Aorta (tissue), 5 donors: ENCODE data around the gene ATP10A. TPM values are rescaled to one million over a fixed set of nuclear protein-coding genes. Genes with fewer than 3 reads are reported as not detected.

Experiments used
- ATAC-seq: fragments of 200-7000 bp; cut with Tn5 transposase; one replicate; pipeline ENCODE4 v1.9.1; 2022; ENCODE audit warnings: moderate library complexity; ENCODE audit not compliant: low FRiP score
- DNase-seq, 2 donors: peaks; one replicate each; pipeline ENCODE4 v3.0.0-alpha.2; 2020
- H3K27ac ChIP-seq, 2 donors: one replicate each; pipeline ENCODE4 v1.5.1; 2013; ENCODE audit warnings: low read length in 2 of 2, mild to moderate bottlenecking in 2 of 2, moderate library complexity in 2 of 2, control low read depth in 1 of 2, inconsistent platforms in 1 of 2, low read depth in 1 of 2
- H3K27me3 ChIP-seq, 2 donors: one replicate each; pipeline ENCODE4 v1.6.1; 2013; ENCODE audit warnings: control low read depth in 1 of 2, low read length in 1 of 2, mild to moderate bottlenecking in 1 of 2, moderate library complexity in 1 of 2; ENCODE audit not compliant: insufficient read depth in 2 of 2, control insufficient read depth in 1 of 2
- H3K36me3 ChIP-seq, 2 donors: one replicate each; pipeline ENCODE4 v1.6.1; 2013; ENCODE audit warnings: control low read depth in 1 of 2, low read length in 1 of 2, mild to moderate bottlenecking in 1 of 2; ENCODE audit not compliant: insufficient read depth in 2 of 2, control insufficient read depth in 1 of 2
- H3K4me1 ChIP-seq, 2 donors: one replicate each; pipeline ENCODE4 v1.6.1; 2013; ENCODE audit warnings: low read length in 2 of 2, control low read depth in 1 of 2, mild to moderate bottlenecking in 1 of 2, moderate library complexity in 1 of 2; ENCODE audit not compliant: insufficient read depth in 2 of 2, control insufficient read depth in 1 of 2
- H3K4me3 ChIP-seq, 2 donors: one replicate each; pipeline ENCODE4 v1.5.1; 2013; ENCODE audit warnings: low read length in 2 of 2, control low read depth in 1 of 2, mild to moderate bottlenecking in 1 of 2
- H3K9me3 ChIP-seq: one replicate; pipeline ENCODE4 v1.6.1; 2013; ENCODE audit warnings: mild to moderate bottlenecking, low read length; ENCODE audit not compliant: control insufficient read depth
- WGBS, 2 donors: extraction: QIAGEN DNeasy Blood & Tissue Kit; methylation state at CpG; one replicate each; pipeline ENCODE4 v1.1.7; 2013; 5-methylcytosine and 5-hydroxymethylcytosine counted together
- intact Hi-C, 2 donors: fragments of 100-400 bp; cut with DNase I; formaldehyde crosslinking; loops; one replicate each; pipeline versions ENCODE4 v1.14.2 to v1.15.0; 2022
- polyA plus RNA-seq, 2 donors: library from polyadenylated mRNA; stranded (reverse); fragments of 200-250 nt; gene quantifications; one replicate each; pipeline ENCODE4 v1.2.3, GENCODE V29; 2013
- total RNA-seq, 2 donors: library from RNA; stranded (reverse); fragmentation: NEBNext Ultra II Directional; extraction: Animal tissue kit (Norgen Biotek cat#: 25700); gene quantifications; one replicate each; pipeline ENCODE4 v1.2.1, GENCODE V29; 2021
- donor health status: healthy with polysubstance abuse.
- donor health status: Bipolar disorder and iron deficiency.
- donor health status: DM: no; HTN: no; CAD: no.
- donor health status: DM: no; HTN: no; CAD: no.
- donor health status: DM: yes; HTN: yes; CAD: no.

ATP10A gene
- total and polyA plus RNA-seq, 4 donors = 3.6 to 55.0 (median 22.2) TPM

- intact Hi-C loops = no loop called here
- WGBS, 2 donors = 90 to 91% methylated on average over 25 of the region's 25 CpGs
- DNase-seq = peak in 1 of 2 donors; percentile 57
- no peak overlapping the region for H3K27ac ChIP-seq
- no peaks in the 10 kb centered on the region for H3K9me3 ChIP-seq
- H3K36me3 ChIP-seq = peaks cover 0 to 7% of the 10 kb centered on the region in 2 donors
- no peaks in the 10 kb centered on the region for H3K27me3 ChIP-seq
- no peak for ATAC-seq
- no peaks in the 10 kb centered on the region for H3K4me1 ChIP-seq
- H3K4me3 ChIP-seq = no peak overlapping the region
These were observed 183.0 kb downstream of the ATP10A start for GRCh38 chr15:25679964-25680685.

- Histone ChIP-seq H3K4me1 (no peaks in the 10 kb centered on the region), H3K4me3 (no peak overlapping the region), H3K27ac (peak overlapping the region in 1 of 2 donors; percentile 10), H3K36me3 (peaks cover 0 to 7% of the 10 kb centered on the region in 2 donors), H3K9me3 (no peaks in the 10 kb centered on the region), H3K27me3 (no peaks in the 10 kb centered on the region)
- intact Hi-C loops = no loop called here
- 84 to 85% methylated on average over 11 of the region's 11 CpGs for WGBS, 2 donors
- ATAC-seq (no peak), DNase-seq (peak in 1 of 2 donors; percentile 67)
These were observed 183.6 kb downstream of the ATP10A start for GRCh38 chr15:25679492-25679891.

GRCh38 chr15:25678500-25678855 lies 184.6 kb downstream of the ATP10A start:
- Histone ChIP-seq H3K4me1 (peaks cover 0 to 3% of the 10 kb centered on the region in 2 donors), H3K36me3 (peaks cover 0 to 7% of the 10 kb centered on the region in 2 donors), H3K4me3 (no peak overlapping the region), H3K9me3 (no peaks in the 10 kb centered on the region), H3K27me3 (no peaks in the 10 kb centered on the region), H3K27ac (peak overlapping the region; percentile 8 to 82)
- ATAC-seq (no peak), DNase-seq (no peak)
- WGBS, 2 donors = 82 to 85% methylated on average over 7 of the region's 7 CpGs
- intact Hi-C loops = no loop called here

- no peaks in the 10 kb centered on the region for H3K9me3 ChIP-seq
- peak overlapping the region; percentile 8 to 82 for H3K27ac ChIP-seq
- intact Hi-C loops = no loop called here
- H3K27me3 ChIP-seq = no peaks in the 10 kb centered on the region
- peaks cover 0 to 7% of the 10 kb centered on the region in 2 donors for H3K36me3 ChIP-seq
- no peak overlapping the region for H3K4me3 ChIP-seq
- WGBS, 2 donors = 29 to 30% methylated on average over 9 of the region's 9 CpGs
- peaks cover 0 to 3% of the 10 kb centered on the region in 2 donors for H3K4me1 ChIP-seq
- DNase-seq = peak in 1 of 2 donors; percentile 51
- peak; percentile 19 for ATAC-seq
These were observed 185.2 kb downstream of the ATP10A start for GRCh38 chr15:25677719-25678499.

- DNase-seq (peak in 1 of 2 donors; percentile 61), ATAC-seq (no peak)
- intact Hi-C loops = no loop called here
- Histone ChIP-seq H3K27me3 (no peaks in the 10 kb centered on the region), H3K9me3 (no peaks in the 10 kb centered on the region), H3K4me3 (no peak overlapping the region), H3K4me1 (peaks cover 2 to 3% of the 10 kb centered on the region in 2 donors), H3K27ac (peak overlapping the region in 1 of 2 donors; percentile 48), H3K36me3 (peaks cover 0 to 7% of the 10 kb centered on the region in 2 donors)
- 66 to 74% methylated on average over 8 of the region's 8 CpGs for WGBS, 2 donors
These were observed 187.1 kb downstream of the ATP10A start for GRCh38 chr15:25676070-25676469.

GRCh38 chr15:25675396-25675795 lies 187.7 kb downstream of the ATP10A start:
- peak overlapping the region; percentile 48 to 88 for H3K27ac ChIP-seq
- no peaks in the 10 kb centered on the region for H3K27me3 ChIP-seq
- H3K4me1 ChIP-seq = peaks cover 2 to 3% of the 10 kb centered on the region in 2 donors
- no peak overlapping the region for H3K4me3 ChIP-seq
- WGBS, 2 donors = 65 to 73% methylated on average over 8 of the region's 8 CpGs
- ATAC-seq (no peak), DNase-seq (no peak)
- peaks cover 0 to 6% of the 10 kb centered on the region in 2 donors for H3K36me3 ChIP-seq
- H3K9me3 ChIP-seq = no peaks in the 10 kb centered on the region
- intact Hi-C loops = no loop called here

- Histone ChIP-seq H3K27ac (peak overlapping the region; percentile 78 to 88), H3K4me3 (no peak overlapping the region), H3K9me3 (no peaks in the 10 kb centered on the region), H3K4me1 (peaks cover 2 to 3% of the 10 kb centered on the region in 2 donors), H3K27me3 (no peaks in the 10 kb centered on the region), H3K36me3 (peaks cover 0 to 4% of the 10 kb centered on the region in 2 donors)
- intact Hi-C loops = loop anchor here (5.0 kb wide), 3 partner anchors 78 to 187 kb away; partner anchors contain the start of gene ATP10A (in 1 of the 2)
- DNase-seq (peak; percentile 72 to 88), ATAC-seq (peak; percentile 80)
- WGBS, 2 donors = 7 to 11% methylated on average over 12 of the region's 12 CpGs
These were observed 188.2 kb downstream of the ATP10A start for GRCh38 chr15:25674913-25675312.

- peaks cover 2 to 3% of the 10 kb centered on the region in 2 donors for H3K4me1 ChIP-seq
- DNase-seq (no peak), ATAC-seq (no peak)
- no peaks in the 10 kb centered on the region for H3K9me3 ChIP-seq
- 94 to 95% methylated on average over 8 of the region's 8 CpGs for WGBS, 2 donors
- no peaks in the 10 kb centered on the region for H3K36me3 ChIP-seq
- no peak overlapping the region for H3K4me3 ChIP-seq
- intact Hi-C loops = loop anchor here (5.0 kb wide), 3 partner anchors 77 to 188 kb away; partner anchors contain the start of gene ATP10A (in 1 of the 2)
- peak overlapping the region; percentile 31 to 49 for H3K27ac ChIP-seq
- H3K27me3 ChIP-seq = no peaks in the 10 kb centered on the region
These were observed 189.2 kb downstream of the ATP10A start for GRCh38 chr15:25673972-25674371.
